Measurements from ENCODE around the gene PDE4C. TPM values are rescaled to one million over a fixed set of nuclear protein-coding genes. Genes with fewer than 3 reads are reported as not detected.
"Not testable (repeated sequence)": the region's sequence is repeated elsewhere in the genome, so short reads cannot be mapped to it uniquely, and the experiment has no call there.

Gene PDE4C
- total RNA-seq, 2 experiments from 2014 or later, result not detected

DNA sequence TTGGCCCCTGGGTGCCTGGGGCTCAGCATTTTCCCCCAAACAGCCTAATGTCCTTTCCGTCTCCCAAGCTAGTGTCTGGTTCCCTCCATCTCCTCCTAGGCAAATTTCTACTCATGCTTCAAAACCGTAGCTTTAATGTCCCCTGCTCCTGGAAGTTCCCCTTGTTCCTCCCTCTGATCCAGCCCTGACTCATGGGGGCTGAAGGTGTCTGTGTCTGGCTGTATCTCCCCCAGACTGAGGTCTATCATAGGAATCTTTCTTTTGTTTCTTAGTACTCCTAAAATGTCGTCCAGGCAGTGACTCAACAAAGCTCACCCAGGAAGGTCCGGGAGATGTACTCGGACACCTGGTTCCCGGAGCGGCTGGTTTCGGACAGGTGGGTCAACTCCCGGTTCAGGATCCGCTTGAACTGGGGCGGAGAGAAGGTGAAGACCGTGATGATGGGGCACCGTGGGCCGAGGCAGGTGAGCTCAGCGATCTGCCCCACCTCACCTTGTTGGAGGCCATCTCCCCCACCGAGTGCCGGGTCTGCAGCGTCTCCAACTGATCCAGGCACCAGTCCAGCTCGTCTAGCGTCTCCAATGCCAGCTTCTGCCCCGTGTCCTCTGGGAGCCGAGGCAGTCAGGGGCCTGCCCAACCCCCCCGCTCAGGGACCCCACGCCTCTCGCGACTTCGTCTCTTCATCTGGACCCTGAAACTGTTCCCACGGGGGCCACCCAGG is 6.2 kb downstream of the PDE4C start:
- Mint-ChIP-seq H3K27me3 (peaks cover 50% of the 10 kb centered on the region), H3K36me3 (no peaks in the 10 kb centered on the region), H3K9me3 (no peaks in the 10 kb centered on the region), H3K4me1 (peaks cover 8% of the 10 kb centered on the region), H3K4me3 (no peak overlapping the region), H3K27ac (no peak overlapping the region)
- DNase-seq, result no peak

DNA sequence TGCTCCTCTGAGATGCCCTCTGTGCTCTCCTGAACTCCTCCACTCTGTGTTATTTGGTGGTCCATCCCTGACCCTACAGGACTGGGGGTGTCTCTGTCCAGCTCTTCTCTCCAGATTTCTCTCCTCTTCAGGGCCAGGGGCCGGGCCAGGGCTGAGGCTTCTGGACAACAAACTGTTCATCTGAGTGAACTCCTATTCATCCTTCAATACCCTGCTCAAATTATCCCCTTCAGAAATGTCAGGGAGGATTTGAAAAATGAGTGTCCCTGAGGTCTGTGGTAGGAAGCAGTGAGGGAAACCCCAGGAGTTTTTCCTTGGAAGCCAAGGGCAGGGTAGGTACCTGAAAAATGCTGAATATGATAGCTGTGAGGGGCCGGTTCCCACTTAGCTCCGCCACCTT is 7.6 kb downstream of the PDE4C start:
- Mint-ChIP-seq H3K4me1 (no peaks in the 10 kb centered on the region), H3K36me3 (no peaks in the 10 kb centered on the region), H3K27ac (no peak overlapping the region), H3K27me3 (peaks cover 36% of the 10 kb centered on the region), H3K9me3 (no peaks in the 10 kb centered on the region), H3K4me3 (no peak overlapping the region)
- no peak for DNase-seq

DNA sequence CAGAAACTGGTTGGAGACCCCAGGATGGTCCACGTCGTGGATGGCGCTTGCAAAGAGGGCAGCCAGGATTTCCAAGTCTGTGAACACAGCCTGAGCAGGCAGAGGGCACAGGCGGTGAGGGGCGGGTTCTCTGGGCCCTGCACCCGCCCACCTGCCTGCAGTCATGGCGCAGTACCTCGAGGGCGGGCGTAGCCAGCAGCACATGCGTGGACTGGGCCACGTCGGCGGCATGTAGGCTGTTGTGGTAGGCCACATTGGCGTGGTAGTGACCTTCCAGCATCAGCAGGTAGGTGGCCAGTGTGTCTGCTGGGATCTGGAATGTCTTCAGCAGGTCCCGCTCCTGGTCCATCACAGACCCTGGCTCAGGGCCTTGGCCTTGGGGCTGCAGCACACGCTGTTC is 8.1 kb downstream of the PDE4C start:
- Mint-ChIP-seq H3K9me3 (no peaks in the 10 kb centered on the region), H3K4me1 (no peaks in the 10 kb centered on the region), H3K36me3 (no peaks in the 10 kb centered on the region), H3K27me3 (peaks cover 31% of the 10 kb centered on the region), H3K4me3 (no peak overlapping the region), H3K27ac (no peak overlapping the region)
- no peak for DNase-seq

DNA sequence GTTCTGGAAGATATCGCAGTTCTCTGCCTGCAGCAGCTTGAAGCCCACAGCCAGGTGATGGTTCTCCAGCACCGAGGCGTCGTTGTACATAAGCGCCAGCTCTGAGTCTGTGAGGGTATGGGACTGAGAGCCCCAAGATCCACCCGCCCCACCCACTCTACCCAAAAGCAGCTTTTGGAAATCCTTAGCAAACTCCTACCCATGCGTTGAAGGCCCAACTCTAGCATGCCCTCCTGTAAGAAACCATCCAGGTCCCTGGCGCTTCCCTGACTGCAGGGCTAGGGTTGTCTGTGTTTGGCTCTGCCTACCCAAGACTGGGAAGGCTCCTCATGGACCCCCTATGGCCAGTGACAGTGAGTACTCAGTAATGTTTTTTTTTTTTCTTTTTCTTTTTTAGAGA is 9.4 kb downstream of the PDE4C start:
- Mint-ChIP-seq H3K36me3 (no peaks in the 10 kb centered on the region), H3K4me3 (no peak overlapping the region), H3K9me3 (no peaks in the 10 kb centered on the region), H3K27ac (no peak overlapping the region), H3K4me1 (no peaks in the 10 kb centered on the region), H3K27me3 (peaks cover 19% of the 10 kb centered on the region)
- DNase-seq, result no peak

DNA sequence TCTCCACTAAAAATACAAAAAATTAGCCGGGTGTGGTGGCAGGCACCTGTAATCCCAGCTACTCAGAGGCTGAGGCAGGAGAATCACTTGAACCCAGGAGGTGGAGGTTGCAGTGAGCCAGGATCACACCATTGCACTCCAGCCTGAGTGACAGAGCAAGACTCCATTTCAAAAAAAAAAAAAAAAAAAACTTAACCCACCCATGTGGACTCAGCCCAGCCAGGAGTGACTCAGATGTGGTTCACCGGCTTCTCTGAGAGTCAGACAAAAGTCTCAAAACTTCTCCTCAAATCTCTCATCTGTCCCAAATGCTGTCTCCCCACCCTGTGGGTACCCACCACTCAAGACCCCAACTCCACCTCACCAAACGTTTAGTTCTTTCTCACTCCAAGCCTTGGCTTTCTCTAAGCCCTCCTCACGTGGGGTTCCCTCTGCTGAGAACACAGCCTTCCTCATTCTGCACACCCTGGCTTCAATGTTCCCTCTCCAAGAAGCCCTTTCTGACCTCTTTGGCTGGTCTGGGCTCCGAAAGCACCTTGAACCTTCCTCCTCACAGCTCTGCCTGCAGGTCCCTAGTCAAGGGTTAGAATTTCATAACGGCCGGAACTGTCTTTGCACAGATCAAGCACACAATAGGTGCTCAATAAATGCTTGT is 11.3 kb downstream of the PDE4C start:
- Mint-ChIP-seq H3K4me3 (no peak overlapping the region), H3K9me3 (no peaks in the 10 kb centered on the region), H3K27ac (no peak overlapping the region), H3K4me1 (no peaks in the 10 kb centered on the region), H3K36me3 (no peaks in the 10 kb centered on the region), H3K27me3 (peaks cover 8% of the 10 kb centered on the region)
- no peak for DNase-seq

DNA sequence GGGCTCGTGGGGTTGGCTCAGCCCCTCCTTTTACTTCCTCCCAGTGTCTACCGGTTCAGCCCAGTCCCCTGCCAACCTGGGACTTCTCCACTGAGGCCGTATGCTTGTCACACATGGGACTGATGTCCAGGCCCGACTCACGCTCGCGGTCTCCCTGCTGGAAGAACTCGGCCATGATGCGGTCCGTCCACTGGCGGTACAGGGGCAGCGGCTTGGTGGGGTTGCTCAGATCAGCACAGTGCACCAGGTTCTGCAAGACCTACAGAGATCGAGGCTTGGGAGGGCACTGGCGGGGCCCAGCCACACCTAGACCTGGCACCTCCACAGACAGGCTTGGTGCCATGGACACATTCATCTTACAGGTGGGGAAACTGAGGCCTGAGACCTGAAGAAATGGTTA is 14.6 kb downstream of the PDE4C start:
- no peak overlapping the region for H3K4me3 Mint-ChIP-seq
- H3K4me1 Mint-ChIP-seq, result peaks cover 2% of the 10 kb centered on the region
- H3K9me3 Mint-ChIP-seq, result no peaks in the 10 kb centered on the region
- no peak overlapping the region for H3K27ac Mint-ChIP-seq
- H3K36me3 Mint-ChIP-seq, result no peaks in the 10 kb centered on the region
- H3K27me3 Mint-ChIP-seq, result peaks cover 16% of the 10 kb centered on the region
- no peak for DNase-seq

DNA sequence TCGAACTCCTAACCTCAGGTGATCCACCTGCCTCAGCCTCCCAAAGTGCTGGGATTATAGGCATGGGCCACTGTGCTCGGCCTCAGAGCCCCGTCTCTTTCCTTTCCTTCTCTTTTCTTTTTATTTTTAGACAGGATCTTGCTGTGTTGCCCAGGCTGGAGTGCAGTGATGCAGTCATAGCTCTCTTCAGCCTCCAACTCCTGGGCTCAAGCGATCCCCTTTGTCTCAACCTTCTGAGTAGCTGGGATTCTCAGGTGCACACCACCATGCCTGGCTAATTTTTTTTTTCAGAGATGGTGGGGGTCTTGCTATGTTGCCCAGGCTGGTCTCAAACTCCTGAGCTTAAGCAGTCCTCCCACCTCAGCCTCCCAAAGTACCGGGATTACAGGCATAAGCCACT is 16.3 kb downstream of the PDE4C start:
- H3K4me3 Mint-ChIP-seq, H3K4me1 Mint-ChIP-seq, H3K27ac Mint-ChIP-seq, DNase-seq, H3K9me3 Mint-ChIP-seq, H3K36me3 Mint-ChIP-seq: not testable (repeated sequence)
- peaks cover 16% of the 10 kb centered on the region for H3K27me3 Mint-ChIP-seq

DNA sequence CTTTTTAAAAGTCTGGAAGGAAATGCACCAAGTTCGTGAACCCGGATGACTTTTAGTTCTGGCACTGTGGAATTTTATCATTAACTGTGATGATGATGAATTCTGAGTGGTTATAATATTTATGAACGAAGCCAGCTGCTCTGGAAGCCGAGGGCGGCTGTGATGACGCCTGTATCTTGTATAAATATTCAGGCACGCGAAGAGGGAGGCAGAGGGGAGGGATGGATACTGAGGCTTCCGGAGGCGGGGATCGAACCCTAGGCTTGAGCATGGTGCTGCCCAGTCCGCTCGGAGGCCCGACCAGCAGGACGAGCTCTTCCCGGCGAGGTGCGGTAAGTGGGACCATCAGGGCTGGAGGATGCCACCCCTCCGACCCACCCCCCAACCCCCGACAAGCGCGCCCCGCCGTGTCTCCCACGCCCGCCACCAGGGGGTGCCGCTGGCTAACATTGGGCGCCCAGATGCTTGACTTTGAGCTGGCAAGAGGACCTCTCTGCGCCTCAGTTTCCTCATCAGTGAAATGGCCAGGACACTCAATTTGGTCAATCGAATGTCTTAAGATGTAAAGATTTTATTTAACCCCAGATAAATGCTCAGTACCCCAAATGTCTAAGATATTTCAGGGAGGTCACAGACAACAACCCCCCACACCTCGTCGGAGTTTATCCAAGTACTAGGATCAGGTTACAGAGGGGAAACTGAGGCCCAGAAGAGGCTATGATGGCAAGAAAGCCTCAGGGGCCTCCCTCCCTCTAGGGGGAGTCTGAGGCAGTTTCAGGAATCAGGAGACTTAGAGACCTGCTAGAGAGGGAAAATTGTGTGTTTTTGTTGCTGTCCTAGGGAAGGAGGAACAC is 17.9 kb downstream of the PDE4C start:
- peaks cover 16% of the 10 kb centered on the region for H3K27me3 Mint-ChIP-seq
- peak; percentile 56 for DNase-seq
- H3K9me3 Mint-ChIP-seq, result no peaks in the 10 kb centered on the region
- no peak overlapping the region for H3K27ac Mint-ChIP-seq
- peaks cover 9% of the 10 kb centered on the region for H3K4me1 Mint-ChIP-seq
- no peaks in the 10 kb centered on the region for H3K36me3 Mint-ChIP-seq
- H3K4me3 Mint-ChIP-seq, result no peak overlapping the region

DNA sequence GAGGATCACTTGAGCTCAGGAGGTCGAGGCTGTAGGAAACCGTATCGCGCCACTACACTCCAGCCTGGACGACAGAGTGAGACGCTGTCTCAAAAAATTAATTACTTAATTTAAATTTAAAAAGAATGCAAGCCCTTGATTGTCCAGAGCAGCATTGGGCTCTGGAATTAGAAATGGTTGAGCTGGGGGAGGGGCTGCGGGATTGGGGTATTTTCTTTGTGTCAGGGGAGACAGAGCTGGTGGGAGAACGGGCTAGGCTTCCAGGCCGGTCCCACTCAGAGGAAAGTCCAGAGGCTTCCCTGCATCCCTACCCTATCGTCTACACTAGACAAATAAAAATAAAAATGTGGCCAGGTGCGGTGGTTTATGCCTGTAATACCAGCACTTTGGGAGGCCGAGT is 20.2 kb downstream of the PDE4C start:
- DNase-seq, result no peak
- no peak overlapping the region for H3K4me3 Mint-ChIP-seq
- H3K9me3 Mint-ChIP-seq, result no peaks in the 10 kb centered on the region
- no peak overlapping the region for H3K27ac Mint-ChIP-seq
- peaks cover 16% of the 10 kb centered on the region for H3K27me3 Mint-ChIP-seq
- H3K4me1 Mint-ChIP-seq, result peaks cover 16% of the 10 kb centered on the region
- peaks cover 10% of the 10 kb centered on the region for H3K36me3 Mint-ChIP-seq

DNA sequence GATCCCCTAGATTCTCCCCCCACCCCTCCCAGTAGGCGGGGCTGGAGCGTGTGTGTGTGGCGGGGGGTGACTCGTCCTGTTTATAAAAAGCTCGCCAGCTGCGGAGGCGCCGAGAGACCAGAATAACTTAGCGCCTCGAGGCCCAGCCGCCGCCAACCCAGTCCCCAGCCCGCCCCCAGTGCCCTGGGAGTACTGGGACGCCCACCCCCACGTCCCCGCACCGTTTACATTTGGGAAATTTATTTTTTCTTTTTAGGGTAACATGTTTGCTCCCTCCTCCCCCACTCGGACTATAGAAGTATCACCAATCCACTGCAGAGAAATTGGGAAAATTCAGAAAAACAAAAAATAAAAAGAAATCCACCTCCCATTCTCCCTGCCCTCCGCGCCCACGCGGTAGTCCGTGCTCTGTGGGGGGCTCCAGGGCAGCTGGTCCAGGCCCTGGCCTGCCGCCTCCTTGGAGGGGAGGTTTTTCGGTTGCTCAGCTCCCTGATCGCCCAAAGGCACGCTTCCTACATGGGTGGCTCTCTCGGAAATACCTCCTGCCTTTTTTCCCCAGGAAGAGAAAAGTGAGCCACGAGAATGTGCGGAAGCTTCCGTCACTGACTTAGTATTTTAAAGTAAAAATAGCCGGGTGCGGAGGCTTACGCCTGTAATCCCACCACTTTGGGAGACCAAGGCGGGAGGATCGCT is 20.9 kb downstream of the PDE4C start:
- H3K4me3 Mint-ChIP-seq, result peak overlapping the region; percentile 83
- H3K36me3 Mint-ChIP-seq, result peaks cover 10% of the 10 kb centered on the region
- peak; percentile 71 for DNase-seq
- H3K4me1 Mint-ChIP-seq, result peaks cover 16% of the 10 kb centered on the region
- H3K9me3 Mint-ChIP-seq, result no peaks in the 10 kb centered on the region
- peaks cover 15% of the 10 kb centered on the region for H3K27me3 Mint-ChIP-seq
- peak overlapping the region; percentile 63 for H3K27ac Mint-ChIP-seq

DNA sequence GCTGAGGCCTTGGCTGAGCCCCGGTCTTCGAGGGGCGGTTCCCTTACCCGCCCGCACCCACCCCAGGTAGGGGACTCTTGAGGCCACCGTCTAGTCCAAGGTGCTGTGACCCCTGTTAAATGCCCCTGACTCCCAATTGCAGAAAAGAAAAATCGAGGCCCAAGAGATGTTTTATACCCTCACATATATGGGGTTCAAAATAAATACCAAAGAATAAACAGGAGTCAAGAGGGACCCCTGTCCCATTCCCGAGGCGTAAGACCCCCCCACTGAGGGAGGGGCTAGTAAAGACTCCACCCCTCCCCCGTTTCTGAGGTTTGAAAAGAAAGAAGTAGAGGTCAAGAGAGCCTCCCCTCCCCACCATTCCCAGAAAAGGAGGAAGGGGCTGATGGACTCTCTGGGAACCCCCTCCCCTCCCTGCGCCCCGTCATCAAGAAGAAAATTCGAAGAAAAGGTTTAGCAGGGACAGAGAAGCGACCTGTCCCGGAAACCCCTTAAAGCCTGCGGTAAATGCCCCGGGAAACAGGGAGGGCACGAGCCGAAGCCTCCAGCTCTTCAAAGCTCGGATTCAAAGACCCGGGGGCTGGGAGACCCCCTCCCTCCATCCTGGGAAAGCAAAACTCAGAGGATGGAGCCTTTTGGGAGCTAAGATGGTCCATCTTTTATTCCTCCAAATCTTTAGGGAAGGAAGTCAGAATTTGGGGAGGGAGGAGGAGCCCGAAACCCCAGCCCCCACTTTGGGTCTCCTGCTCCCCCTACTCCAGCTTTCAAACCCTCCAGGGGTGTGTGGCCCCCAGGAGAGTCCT is 21.6 kb downstream of the PDE4C start:
- no peak for DNase-seq
- H3K4me1 Mint-ChIP-seq, result peaks cover 16% of the 10 kb centered on the region

DNA sequence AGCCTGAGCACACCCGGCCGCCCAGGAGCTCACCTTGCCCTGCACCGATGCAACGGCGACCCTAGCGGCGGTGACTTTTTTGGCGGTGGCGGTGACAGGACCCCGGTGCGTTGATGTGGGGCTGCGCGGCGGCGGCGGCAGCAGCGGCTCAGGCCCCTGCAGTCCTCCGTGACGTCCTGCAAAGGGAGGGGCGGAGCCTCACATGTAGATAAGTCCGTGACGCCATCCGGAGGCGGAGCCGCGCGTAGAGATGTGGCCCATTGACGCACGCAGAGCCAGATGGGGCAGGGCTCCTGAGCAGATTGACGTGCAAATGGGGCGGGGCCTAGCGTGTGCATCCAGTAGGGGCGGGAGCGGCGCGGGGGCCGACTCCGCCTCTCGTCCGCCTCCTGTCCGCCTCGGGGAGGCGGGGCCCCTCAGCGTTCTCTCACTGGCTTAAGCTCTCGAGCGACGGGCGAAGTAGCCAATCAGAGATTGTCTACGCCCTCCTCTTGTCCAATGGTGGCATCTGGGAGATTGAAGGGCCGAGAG is 22.3 kb downstream of the PDE4C start, which contains the start of gene RAB3A:
TSS of gene RAB3A (minus strand) at position 180 of the 531 bp plus-strand sequence. CDS start 1,302 bp downstream, outside the sequence.
- Mint-ChIP-seq H3K27me3 (peaks cover 6% of the 10 kb centered on the region), H3K4me3 (peak within 1 kb of the TSS; percentile 90), H3K36me3 (peaks cover 10% of the 10 kb centered on the region), H3K4me1 (peaks cover 16% of the 10 kb centered on the region), H3K27ac (peak within 1 kb of the TSS; percentile 84), H3K9me3 (no peaks in the 10 kb centered on the region)
- peak; percentile 100 for DNase-seq

More for the DNA sequence above, 21.6 kb downstream of the PDE4C start:
- H3K27ac Mint-ChIP-seq, result peak overlapping the region; percentile 84
- H3K9me3 Mint-ChIP-seq, result no peaks in the 10 kb centered on the region
- peaks cover 8% of the 10 kb centered on the region for H3K27me3 Mint-ChIP-seq
- H3K36me3 Mint-ChIP-seq, result peaks cover 10% of the 10 kb centered on the region
- peak overlapping the region; percentile 83 for H3K4me3 Mint-ChIP-seq

DNA sequence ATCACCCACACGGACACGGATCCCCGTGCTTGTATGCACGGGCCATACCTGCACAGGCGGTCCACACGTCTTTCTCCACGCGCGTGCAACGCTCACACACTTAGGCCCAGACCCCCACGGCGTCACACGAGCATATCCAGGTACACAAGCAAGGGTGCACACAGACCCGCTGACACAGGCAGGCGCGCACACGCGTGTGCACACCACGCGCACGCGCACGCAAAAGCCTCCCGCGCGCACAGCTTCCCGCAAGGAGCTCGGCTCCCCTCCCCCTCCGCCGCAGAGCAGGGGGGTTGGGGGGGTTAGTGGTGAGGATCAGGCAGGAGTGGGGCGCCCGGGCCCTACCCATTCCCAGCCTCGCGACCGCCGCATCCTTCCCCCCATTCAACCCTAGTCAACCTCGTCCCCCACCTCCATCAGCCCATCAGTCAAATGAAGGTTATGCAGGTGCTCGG is 22.8 kb downstream of the PDE4C start:
- peak overlapping the region; percentile 84 for H3K27ac Mint-ChIP-seq
- H3K27me3 Mint-ChIP-seq, result peaks cover under 1% of the 10 kb centered on the region
- H3K4me3 Mint-ChIP-seq, result peak overlapping the region; percentile 90
- H3K36me3 Mint-ChIP-seq, result peaks cover 12% of the 10 kb centered on the region
- no peak for DNase-seq
- peaks cover 15% of the 10 kb centered on the region for H3K4me1 Mint-ChIP-seq
- H3K9me3 Mint-ChIP-seq, result no peaks in the 10 kb centered on the region

Measured in activated naive CD8-positive, alpha-beta T cell treated with anti-CD3 and anti-CD28 coated beads for 36 hours (primary cell).